Esophagus muscularis mucosa (tissue), 3 donors: Measurements from ENCODE around the gene WNK4.

Experiments used
- POLR2A ChIP-seq: fragments of 450-650 bp; IDR thresholded peaks from one replicate; pipeline ENCODE4 v1.6.1; 2017; ENCODE audit warnings: antibody characterized with exemption, moderate library complexity, mild to moderate bottlenecking, low read depth
- POLR2AphosphoS5 ChIP-seq, 2 donors: sonication (generic); formaldehyde crosslinking; IDR thresholded peaks; one replicate each; pipeline ENCODE4 v1.6.1; 2017; ENCODE audit warnings: antibody characterized with exemption in 2 of 2
- TF ChIP-seq, protein P1 (sequence below), 3 experiments: fragments of 200-600 bp in 2 of 3; fragments of 450-650 bp in 1 of 3; sonication (generic) in 2 of 3; IDR thresholded peaks; one replicate each; pipeline ENCODE4 v1.5.1; 2017 to 2019; ENCODE audit warnings: antibody characterized with exemption in 3 of 3, mild to moderate bottlenecking in 2 of 3, moderate library complexity in 1 of 3

DNA sequence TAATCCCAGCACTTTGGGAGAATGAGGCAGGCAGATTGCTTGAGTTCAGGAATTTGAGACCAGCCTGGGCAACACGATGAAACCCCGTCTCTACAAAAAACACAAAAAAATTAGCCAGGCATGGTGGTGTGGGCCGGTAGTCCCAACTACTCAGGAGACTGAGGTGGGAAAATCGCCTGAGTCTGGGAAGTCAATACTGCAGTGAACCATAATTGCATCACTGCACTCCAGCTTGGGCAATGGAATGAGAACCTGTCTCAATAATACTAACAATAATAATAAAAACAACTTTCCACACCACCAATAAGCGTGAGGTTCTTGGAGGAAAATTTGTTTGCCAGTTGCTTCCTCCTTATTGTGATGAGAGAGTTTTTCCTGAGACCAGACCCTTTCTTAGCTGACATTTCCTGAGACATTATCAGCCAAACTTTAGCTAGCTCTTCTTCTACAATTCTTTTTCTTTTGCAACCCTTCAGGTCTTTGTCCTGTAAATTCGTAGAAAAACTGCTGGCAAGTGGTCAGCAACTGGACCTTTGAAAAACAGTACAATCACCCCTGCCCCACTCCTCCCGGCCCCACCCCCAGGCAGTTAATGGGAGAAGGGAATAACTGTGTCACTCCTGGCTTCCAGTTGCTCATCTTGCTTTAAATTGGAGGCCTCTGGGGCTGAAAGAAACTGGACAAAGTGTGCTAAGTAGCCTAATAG lies 32.1 kb upstream of the WNK4 start:
- TF ChIP-seq POLR2AphosphoS5 (IDR thresholded peaks at IDR 0.05) (peak in 1 of 2 donors; percentile 20), POLR2A (no peak)
- TF ChIP-seq, protein P1, sequence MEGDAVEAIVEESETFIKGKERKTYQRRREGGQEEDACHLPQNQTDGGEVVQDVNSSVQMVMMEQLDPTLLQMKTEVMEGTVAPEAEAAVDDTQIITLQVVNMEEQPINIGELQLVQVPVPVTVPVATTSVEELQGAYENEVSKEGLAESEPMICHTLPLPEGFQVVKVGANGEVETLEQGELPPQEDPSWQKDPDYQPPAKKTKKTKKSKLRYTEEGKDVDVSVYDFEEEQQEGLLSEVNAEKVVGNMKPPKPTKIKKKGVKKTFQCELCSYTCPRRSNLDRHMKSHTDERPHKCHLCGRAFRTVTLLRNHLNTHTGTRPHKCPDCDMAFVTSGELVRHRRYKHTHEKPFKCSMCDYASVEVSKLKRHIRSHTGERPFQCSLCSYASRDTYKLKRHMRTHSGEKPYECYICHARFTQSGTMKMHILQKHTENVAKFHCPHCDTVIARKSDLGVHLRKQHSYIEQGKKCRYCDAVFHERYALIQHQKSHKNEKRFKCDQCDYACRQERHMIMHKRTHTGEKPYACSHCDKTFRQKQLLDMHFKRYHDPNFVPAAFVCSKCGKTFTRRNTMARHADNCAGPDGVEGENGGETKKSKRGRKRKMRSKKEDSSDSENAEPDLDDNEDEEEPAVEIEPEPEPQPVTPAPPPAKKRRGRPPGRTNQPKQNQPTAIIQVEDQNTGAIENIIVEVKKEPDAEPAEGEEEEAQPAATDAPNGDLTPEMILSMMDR (IDR thresholded peaks at IDR 0.05) = no peak
